ENCODE measurements around the gene LRRC2.
"Not testable (repeated sequence)": the region's sequence is repeated elsewhere in the genome, so short reads cannot be mapped to it uniquely, and the experiment has no call there.

Gene LRRC2

DNA sequence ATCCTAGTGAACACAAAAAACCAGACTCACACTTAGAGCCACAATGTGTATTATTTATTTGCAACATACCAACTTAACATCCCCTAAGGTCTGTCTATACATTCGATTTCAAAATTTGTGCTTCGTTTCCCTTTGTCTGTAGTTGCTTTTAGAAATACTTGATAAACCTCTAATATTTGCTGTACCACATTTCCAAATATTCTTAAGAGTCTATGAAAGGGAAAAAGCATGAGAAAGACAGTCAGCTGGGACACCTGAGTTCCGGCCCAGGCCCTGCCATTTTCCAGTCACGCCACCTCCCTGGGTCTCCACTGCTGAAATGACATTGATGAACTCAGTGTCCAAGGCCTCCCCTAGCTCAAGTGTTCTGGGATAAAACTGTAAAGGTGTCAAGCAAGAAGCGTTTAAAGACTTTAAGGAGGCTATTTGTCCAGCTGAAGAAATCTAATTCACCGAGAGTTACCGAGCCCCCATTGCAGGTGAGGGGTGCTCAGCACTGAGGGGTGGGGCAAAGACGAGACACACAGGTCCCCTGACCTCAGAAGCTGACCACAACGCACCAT is 26.6 kb downstream of the LRRC2 start:
- TF ChIP-seq, protein P1, sequence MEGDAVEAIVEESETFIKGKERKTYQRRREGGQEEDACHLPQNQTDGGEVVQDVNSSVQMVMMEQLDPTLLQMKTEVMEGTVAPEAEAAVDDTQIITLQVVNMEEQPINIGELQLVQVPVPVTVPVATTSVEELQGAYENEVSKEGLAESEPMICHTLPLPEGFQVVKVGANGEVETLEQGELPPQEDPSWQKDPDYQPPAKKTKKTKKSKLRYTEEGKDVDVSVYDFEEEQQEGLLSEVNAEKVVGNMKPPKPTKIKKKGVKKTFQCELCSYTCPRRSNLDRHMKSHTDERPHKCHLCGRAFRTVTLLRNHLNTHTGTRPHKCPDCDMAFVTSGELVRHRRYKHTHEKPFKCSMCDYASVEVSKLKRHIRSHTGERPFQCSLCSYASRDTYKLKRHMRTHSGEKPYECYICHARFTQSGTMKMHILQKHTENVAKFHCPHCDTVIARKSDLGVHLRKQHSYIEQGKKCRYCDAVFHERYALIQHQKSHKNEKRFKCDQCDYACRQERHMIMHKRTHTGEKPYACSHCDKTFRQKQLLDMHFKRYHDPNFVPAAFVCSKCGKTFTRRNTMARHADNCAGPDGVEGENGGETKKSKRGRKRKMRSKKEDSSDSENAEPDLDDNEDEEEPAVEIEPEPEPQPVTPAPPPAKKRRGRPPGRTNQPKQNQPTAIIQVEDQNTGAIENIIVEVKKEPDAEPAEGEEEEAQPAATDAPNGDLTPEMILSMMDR (conservative IDR thresholded peaks at IDR 0.05; ENCODE audit: low read depth, low read length): no peak
- no peak for DNase-seq (ENCODE audit: low read depth)
- no peak overlapping the region for H3K4me3 ChIP-seq (ENCODE audit: low read length)

DNA sequence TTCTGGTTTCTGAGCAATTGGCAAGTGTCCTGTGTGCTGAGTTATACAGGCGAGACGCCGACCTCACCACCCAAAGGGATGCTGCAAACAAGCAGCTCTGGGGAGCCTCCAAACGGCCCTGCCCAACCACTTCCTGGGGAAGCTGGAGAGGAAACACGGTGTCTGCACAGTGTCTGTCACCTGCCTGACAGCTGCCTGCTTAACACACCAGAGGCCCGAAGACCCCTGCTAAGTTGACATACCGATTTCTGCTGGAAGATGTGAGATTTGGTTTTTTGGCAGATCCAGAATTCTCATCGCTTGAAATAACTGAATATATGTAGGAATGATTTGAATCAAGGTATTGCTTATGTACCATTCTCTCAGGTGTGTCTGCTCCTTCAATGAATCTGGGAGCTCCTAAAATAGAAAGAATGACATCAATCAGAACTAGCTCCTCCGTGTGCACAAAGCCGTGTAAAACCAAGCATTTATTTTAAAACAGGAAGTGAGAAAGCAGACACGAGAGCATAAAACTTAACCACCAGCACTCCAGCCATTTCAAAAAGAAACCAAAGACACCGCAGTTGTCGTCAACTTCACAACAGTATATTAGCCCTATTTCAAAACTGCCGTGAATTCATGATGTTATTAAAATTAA is 27.2 kb downstream of the LRRC2 start:
- TF ChIP-seq, protein P1 (conservative IDR thresholded peaks at IDR 0.05; ENCODE audit: low read depth, low read length): no peak
- H3K4me3 ChIP-seq (ENCODE audit: low read length): no peak overlapping the region
- no peak for DNase-seq (ENCODE audit: low read depth)

DNA sequence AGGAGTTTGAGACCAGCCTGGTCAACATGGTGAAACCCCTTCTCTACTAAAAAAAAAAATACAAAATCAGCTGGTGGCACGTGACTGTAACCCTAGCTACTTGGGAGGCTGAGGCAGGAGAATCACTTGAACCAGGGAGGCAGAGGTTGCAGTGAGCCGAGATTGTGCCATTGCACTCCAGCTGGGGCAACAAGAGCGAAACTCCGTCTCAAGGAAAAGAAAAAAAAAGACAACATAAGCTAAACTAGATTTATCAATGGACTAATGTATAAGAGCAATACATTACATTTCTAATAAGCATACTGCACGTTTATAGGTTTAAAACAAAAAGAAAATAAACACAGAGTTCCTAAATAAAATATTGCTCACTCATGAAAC is 27.7 kb downstream of the LRRC2 start:
- DNase-seq (ENCODE audit: low read depth); H3K4me3 ChIP-seq (ENCODE audit: low read length): not testable (repeated sequence)

DNA sequence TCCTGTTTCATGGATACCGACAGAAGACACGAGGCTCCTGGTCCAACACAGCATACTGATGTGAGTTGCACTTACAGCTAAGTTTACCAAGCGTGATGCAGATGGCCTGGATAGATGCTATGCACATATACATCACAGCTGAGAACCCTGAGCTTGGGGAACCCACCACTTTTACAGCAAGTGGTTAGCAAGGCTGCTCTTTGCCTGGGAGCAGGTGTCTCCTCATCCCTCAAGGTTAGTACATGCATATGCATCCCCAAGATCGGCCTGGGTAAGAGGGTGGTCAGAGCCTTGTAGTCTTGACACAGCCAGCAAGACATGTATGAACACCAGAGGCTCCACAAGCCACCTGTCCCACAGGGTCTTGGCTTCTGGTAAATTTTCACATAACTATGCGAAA is 28.3 kb downstream of the LRRC2 start:
- DNase-seq (ENCODE audit: low read depth): no peak
- no peak overlapping the region for H3K4me3 ChIP-seq (ENCODE audit: low read length)
- TF ChIP-seq, protein P1 (conservative IDR thresholded peaks at IDR 0.05; ENCODE audit: low read depth, low read length): no peak

DNA sequence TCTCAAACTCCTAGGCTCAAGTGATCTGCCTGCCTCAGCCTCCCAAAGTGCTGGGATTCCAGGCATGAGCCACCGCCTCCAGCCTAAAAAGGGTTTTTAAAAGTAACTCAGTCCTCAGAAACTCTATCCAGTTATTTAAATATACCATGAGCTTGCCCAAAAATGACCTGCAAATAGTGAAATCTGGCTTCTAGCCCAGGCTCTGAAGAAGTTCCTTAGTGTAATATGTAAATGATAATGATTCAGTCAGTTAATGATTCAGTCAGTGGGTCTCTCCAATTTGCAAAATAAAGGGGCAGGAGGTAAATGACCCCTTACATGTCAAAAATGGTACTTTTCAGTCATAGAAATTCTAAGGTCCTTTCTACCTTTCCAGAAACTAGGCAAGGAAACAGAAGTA is 28.8 kb downstream of the LRRC2 start:
- TF ChIP-seq, protein P1 (conservative IDR thresholded peaks at IDR 0.05; ENCODE audit: low read depth, low read length): no peak
- no peak overlapping the region for H3K4me3 ChIP-seq (ENCODE audit: low read length)
- DNase-seq (ENCODE audit: low read depth): no peak

DNA sequence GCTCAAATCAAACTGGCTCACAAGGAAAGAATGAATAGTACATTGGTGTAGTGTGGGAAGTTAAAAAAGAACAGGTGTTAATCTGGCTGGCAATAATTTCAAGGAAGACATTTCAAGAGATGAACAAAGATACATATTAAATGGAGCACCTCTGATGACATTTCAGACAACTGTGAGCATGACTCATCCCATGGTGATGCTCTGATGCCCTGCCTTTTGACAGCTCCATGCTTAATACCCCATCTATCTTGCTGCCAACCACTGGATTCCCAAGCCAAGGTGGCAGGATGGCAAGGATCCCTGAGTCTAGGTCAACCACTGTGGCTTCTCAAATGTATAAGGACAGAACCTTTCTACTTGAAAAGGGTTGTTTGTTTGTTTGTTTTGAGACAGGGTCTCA is 29.3 kb downstream of the LRRC2 start:
- TF ChIP-seq, protein P1 (conservative IDR thresholded peaks at IDR 0.05; ENCODE audit: low read depth, low read length): no peak
- DNase-seq (ENCODE audit: low read depth): no peak
- no peak overlapping the region for H3K4me3 ChIP-seq (ENCODE audit: low read length)

DNA sequence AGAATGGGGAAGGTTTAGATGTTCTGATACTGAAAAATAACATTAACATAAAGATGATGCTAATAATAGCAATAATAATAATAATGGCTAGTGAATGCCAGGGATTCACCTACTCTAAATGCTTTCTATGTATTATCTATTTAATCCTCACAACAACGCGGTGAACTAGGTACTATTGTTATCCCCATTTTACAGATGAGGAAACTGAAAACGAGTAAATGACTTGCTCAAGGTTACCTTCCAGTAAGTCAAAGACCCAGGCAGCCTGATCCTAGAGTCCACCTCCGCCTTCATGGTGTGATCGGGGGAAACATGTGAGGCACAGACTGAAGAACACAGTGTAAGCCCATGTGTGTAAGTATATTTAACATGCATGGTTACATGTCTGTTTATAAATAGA is 30.4 kb downstream of the LRRC2 start:
- H3K4me3 ChIP-seq (ENCODE audit: low read length): no peak overlapping the region
- TF ChIP-seq, protein P1 (conservative IDR thresholded peaks at IDR 0.05; ENCODE audit: low read depth, low read length): no peak
- DNase-seq (ENCODE audit: low read depth): no peak
